Vagina (tissue), 2 donors: ENCODE data around the gene ZNF629. TPM values are rescaled to one million over a fixed set of nuclear protein-coding genes. Genes with fewer than 3 reads are reported as not detected.

Source experiments
- DNase-seq, 2 donors: peaks; one replicate each; pipeline ENCODE4 v3.0.0-alpha.2; 2017; ENCODE audit errors: extremely low spot score in 2 of 2
- H3K27ac ChIP-seq: fragments of 200-600 bp; sonication (generic); one replicate; pipeline ENCODE4 v1.5.1; 2019
- H3K27me3 ChIP-seq: fragments of 200-600 bp; sonication (generic); one replicate; pipeline ENCODE4 v1.5.1; 2019
- H3K36me3 ChIP-seq, 2 donors: fragments of 200-600 bp; sonication (generic); one replicate each; pipeline ENCODE4 v1.5.1; 2017 to 2019
- H3K4me1 ChIP-seq: fragments of 200-600 bp; sonication (generic); one replicate; pipeline ENCODE4 v1.5.1; 2019
- H3K4me3 ChIP-seq, 2 donors: fragments of 200-600 bp; sonication (generic); 1 replicate in 1 of 2; 2 replicates in 1 of 2; pipeline ENCODE4 v1.5.1; 2016 to 2019
- H3K9me3 ChIP-seq: fragments of 200-600 bp; sonication (generic); one replicate; pipeline ENCODE4 v1.5.1; 2019
- POLR2A ChIP-seq, 2 donors: fragments of 450-650 bp; IDR thresholded peaks; one replicate each; pipeline ENCODE4 v1.6.1; 2017; ENCODE audit warnings: antibody characterized with exemption in 2 of 2, mild to moderate bottlenecking in 2 of 2, moderate library complexity in 2 of 2
- POLR2AphosphoS5 ChIP-seq, 2 donors: sonication (generic); formaldehyde crosslinking; IDR thresholded peaks; one replicate each; pipeline ENCODE4 v1.9.0; 2017; ENCODE audit warnings: antibody characterized with exemption in 2 of 2, mild to moderate bottlenecking in 2 of 2, low read depth in 1 of 2; ENCODE audit not compliant: insufficient read depth in 1 of 2
- intact Hi-C: fragments of 100-400 bp; cut with DNase I; formaldehyde crosslinking; loops from one replicate; pipeline ENCODE4 v1.15.1; 2023
- total RNA-seq: library from RNA; depleted of rRNA; stranded (reverse); fragments of >200 nt; gene quantifications from one replicate; pipeline ENCODE4 v1.2.3, GENCODE V29; 2016
- TF ChIP-seq, protein P1 (sequence below), 3 experiments: fragments of 450-650 bp in 2 of 3; fragments of 200-600 bp in 1 of 3; sonication (generic) in 1 of 3; IDR thresholded peaks; one replicate each; pipeline ENCODE4 v1.5.1; 2017 to 2019; ENCODE audit warnings: antibody characterized with exemption in 3 of 3, mild to moderate bottlenecking in 2 of 3, moderate library complexity in 2 of 3

ZNF629 gene
- total RNA-seq, 1 donor from 2014 or later = 11.3 TPM

DNA sequence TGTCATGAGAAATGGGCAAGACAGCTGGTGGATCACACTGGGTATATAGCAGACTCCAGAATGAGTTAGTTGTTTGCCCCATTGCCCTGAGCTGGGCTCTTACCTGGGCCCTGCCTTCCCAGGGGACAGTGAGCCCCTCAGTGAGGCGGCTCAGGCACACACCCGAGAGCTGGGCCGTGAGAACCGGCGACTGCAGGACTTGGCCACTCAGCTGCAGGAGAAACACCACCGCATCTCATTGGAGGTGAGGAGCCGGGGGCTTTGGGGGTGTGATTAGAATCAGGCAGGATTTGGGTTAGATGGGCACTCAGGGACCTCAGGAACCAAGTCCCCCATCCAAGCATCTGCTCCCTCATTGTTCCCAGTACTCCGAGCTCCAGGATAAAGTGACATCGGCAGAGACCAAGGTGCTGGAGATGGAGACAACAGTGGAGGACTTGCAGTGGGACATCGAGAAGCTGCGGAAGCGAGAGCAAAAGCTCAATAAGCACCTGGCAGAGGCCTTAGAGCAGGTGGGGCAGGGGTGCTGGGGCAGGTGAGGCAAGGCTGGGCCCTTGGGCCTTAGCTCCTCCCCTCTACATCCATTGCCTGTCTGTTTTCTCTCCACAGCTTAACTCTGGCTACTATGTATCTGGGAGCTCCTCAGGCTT lies 22.1 kb downstream of the ZNF629 start:
- Histone ChIP-seq H3K4me1 (peaks cover 37% of the 10 kb centered on the region), H3K4me3 (no peak overlapping the region), H3K9me3 (no peaks in the 10 kb centered on the region), H3K36me3 (peaks cover 15 to 67% of the 10 kb centered on the region in 2 donors), H3K27me3 (no peaks in the 10 kb centered on the region), H3K27ac (no peak overlapping the region)
- no peak for TF ChIP-seq POLR2A (IDR thresholded peaks at IDR 0.05)
- TF ChIP-seq POLR2AphosphoS5 (IDR thresholded peaks at IDR 0.05; ENCODE audit: insufficient read depth in 1 of 2, low read depth in 1 of 2) = no peak
- TF ChIP-seq, protein P1, sequence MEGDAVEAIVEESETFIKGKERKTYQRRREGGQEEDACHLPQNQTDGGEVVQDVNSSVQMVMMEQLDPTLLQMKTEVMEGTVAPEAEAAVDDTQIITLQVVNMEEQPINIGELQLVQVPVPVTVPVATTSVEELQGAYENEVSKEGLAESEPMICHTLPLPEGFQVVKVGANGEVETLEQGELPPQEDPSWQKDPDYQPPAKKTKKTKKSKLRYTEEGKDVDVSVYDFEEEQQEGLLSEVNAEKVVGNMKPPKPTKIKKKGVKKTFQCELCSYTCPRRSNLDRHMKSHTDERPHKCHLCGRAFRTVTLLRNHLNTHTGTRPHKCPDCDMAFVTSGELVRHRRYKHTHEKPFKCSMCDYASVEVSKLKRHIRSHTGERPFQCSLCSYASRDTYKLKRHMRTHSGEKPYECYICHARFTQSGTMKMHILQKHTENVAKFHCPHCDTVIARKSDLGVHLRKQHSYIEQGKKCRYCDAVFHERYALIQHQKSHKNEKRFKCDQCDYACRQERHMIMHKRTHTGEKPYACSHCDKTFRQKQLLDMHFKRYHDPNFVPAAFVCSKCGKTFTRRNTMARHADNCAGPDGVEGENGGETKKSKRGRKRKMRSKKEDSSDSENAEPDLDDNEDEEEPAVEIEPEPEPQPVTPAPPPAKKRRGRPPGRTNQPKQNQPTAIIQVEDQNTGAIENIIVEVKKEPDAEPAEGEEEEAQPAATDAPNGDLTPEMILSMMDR (IDR thresholded peaks at IDR 0.05) = no peak
- intact Hi-C loops = loop anchor here (5.0 kb wide), 1 partner anchor 68 kb away; the partner anchor contains the start of gene SRCAP
- no peak for DNase-seq

DNA sequence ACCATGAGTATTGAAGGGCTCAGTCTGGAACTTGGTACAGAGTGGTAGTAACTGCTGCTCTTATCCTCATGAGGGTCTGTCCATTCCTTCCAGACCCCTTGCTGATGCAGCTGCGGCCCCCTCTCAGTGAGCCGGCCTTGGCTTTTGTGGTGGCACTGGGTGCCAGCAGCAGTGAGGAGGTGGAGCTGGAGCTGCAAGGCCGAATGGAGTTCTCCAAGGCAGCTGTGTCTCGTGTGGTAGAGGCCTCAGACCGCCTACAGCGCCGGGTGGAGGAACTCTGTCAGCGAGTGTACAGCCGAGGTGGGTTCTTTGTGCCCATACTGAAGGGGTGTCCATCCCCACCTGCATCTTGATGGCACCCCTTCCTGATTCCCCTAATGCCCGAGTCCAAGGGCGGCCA lies 22.9 kb downstream of the ZNF629 start:
- peaks cover 11 to 59% of the 10 kb centered on the region in 2 donors for H3K36me3 ChIP-seq

DNA sequence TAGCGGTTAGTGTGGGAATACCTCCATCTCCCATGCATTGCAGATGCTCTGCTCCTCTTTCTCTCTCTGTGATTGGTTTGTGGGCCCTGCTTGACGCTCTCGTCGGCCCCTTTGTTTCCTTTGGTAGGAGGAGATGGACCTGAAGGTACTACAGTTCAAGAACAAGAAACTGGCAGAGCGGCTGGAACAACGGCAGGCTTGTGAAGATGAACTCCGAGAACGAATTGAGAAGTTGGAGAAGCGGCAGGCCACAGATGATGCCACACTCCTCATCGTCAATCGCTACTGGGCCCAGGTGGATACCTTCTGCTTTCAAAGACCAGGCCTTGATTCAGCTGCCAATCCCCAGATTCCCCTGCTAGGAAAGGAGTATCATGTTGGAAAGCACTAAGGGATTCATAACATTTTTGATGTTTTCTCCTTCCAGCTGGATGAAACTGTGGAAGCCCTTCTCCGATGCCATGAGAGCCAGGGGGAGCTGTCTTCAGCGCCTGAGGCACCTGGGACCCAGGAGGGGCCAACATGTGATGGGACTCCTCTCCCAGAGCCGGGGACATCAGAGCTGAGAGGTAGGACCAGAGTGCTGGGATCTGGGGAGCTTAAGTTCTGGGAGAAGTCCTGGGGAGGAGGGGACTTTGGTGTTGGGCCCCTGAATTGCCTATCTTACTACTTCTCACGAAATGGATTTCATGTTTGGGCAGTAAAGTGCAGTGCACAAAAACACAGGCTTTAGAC lies 23.8 kb downstream of the ZNF629 start:
- Histone ChIP-seq H3K4me1 (peaks cover 37% of the 10 kb centered on the region), H3K9me3 (no peaks in the 10 kb centered on the region), H3K27ac (peak overlapping the region; percentile 98), H3K27me3 (no peaks in the 10 kb centered on the region), H3K36me3 (peaks cover 5 to 50% of the 10 kb centered on the region in 2 donors), H3K4me3 (peak overlapping the region; percentile 74 to 98)
- TF ChIP-seq POLR2A (IDR thresholded peaks at IDR 0.05) = no peak
- no peak for DNase-seq
- intact Hi-C loops = loop anchor here (5.0 kb wide), 1 partner anchor 66 kb away; the partner anchor contains the start of gene SRCAP

More for the DNA sequence above, 22.9 kb downstream of the ZNF629 start:
- no peaks in the 10 kb centered on the region for H3K27me3 ChIP-seq
- DNase-seq = no peak
- intact Hi-C loops = loop anchor here (5.0 kb wide), 1 partner anchor 67 kb away; the partner anchor contains the start of gene SRCAP
- TF ChIP-seq POLR2AphosphoS5 (IDR thresholded peaks at IDR 0.05; ENCODE audit: insufficient read depth in 1 of 2, low read depth in 1 of 2) (no peak), POLR2A (IDR thresholded peaks at IDR 0.05) (no peak)
- TF ChIP-seq, protein P1 (IDR thresholded peaks at IDR 0.05) = no peak
- H3K4me1 ChIP-seq = peaks cover 37% of the 10 kb centered on the region
- H3K4me3 ChIP-seq = no peak overlapping the region
- no peak overlapping the region for H3K27ac ChIP-seq
- H3K9me3 ChIP-seq = no peaks in the 10 kb centered on the region

DNA sequence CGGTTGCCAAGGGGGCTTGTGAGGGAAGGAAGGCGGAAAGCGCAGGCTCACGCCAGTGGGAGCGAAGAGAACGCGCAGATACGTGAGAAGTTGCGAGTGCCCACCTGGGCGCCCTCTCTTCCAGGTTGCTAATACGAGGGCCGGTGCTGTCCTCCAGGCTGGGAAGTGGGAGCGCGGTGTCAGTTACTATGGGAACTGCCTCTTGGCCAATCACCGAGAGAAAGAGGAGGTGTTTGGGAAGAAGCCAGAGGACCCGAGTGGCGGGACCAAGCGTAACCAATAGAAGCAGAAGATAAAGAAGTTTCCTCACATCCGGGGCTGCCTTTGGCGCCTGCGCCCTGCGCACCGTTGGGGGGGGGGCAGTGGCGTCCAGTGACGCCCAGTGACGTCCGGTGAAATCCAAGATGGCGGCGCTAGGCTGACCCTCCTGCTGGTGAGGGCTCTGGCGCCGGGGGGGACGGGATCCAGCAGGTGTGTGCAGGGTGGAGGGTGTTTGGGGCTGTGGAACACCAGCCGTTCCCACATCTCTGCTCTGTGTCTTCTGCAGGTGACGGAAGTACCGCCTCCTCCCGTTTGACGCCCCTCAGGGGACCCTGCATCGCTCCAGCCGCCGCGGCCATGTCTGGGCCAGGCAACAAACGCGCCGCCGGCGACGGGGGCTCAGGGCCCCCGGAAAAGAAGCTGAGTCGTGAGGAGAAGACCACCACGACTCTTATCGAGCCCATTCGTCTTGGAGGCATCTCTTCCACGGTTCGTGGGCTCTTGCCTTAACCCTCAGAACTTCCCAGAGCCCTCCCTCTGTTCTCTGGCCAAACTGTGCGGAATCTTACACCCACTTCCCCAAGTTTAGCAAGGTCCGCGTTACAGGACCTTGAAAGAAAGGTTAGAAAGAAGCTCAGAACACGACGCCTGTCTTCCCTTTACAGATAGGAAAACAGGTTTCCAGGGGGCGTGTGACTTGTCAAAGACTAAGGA lies 24.8 kb downstream of the ZNF629 start, which contains the start of the genes CFAP119 and RNF40:
Gene CFAP119 (minus strand): TSS at position 135 of the 975 bp plus-strand sequence. CDS start 314 bp downstream, outside the sequence.
Gene RNF40 (plus strand): TSS at position 395 of the 975 bp plus-strand sequence. CDS start 224 bp downstream, at position 619.
- DNase-seq = peak; percentile 98
- intact Hi-C loops = loop anchor here (5.0 kb wide), 1 partner anchor 65 kb away; the partner anchor contains the start of gene SRCAP
- no peaks in the 10 kb centered on the region for H3K27me3 ChIP-seq
- peak within 1 kb of the TSS; percentile 74 to 98 for H3K4me3 ChIP-seq
- TF ChIP-seq POLR2A (IDR thresholded peaks at IDR 0.05) (peak in 1 of 2 donors; percentile 78), POLR2AphosphoS5 (IDR thresholded peaks at IDR 0.05; ENCODE audit: insufficient read depth in 1 of 2, low read depth in 1 of 2) (peak; percentile 97 to 98)
- TF ChIP-seq, protein P1 (IDR thresholded peaks at IDR 0.05) = no peak
- peak within 1 kb of the TSS; percentile 98 for H3K27ac ChIP-seq
- no peaks in the 10 kb centered on the region for H3K9me3 ChIP-seq
- H3K4me1 ChIP-seq = peaks cover 37% of the 10 kb centered on the region
- H3K36me3 ChIP-seq = peaks cover 5 to 41% of the 10 kb centered on the region in 2 donors
